DMS 273 treated with DMSO at 0.1 percent for 48 hours (cell line): Measurements from ENCODE around the gene SLC39A2.
"Not testable (repeated sequence)": the region's sequence is repeated elsewhere in the genome, so short reads cannot be mapped to it uniquely, and the experiment has no call there.

Experiments used
- DNase-seq: peaks from one replicate; lab custom pipeline; 2025; lab: John Stamatoyannopoulos, UW

The SLC39A2 gene

GRCh38 chr14:20997115-20997514, 2.0 kb upstream of the SLC39A2 start:
- DNase-seq = no peak

GRCh38 chr14:20997564-20997963, 1.5 kb upstream of the SLC39A2 start:
- no peak for DNase-seq

GRCh38 chr14:20998139-20998538, 954 bp upstream of the SLC39A2 start:
- DNase-seq = no peak

GRCh38 chr14:20999591-20999990, 498 bp downstream of the SLC39A2 start:
- DNase-seq = no peak

GRCh38 chr14:21001218-21001617, 2.1 kb downstream of the SLC39A2 start:
- DNase-seq = no peak

GRCh38 chr14:21003788-21004346, 4.8 kb downstream of the SLC39A2 start:
- DNase-seq = no peak

GRCh38 chr14:21009721-21010120, 10.6 kb downstream of the SLC39A2 start:
- DNase-seq = not testable (repeated sequence)

GRCh38 chr14:21011136-21011535, 12.0 kb downstream of the SLC39A2 start:
- no peak for DNase-seq

- DNase-seq = peak; percentile 64
Observed at GRCh38 chr14:21014761-21015190, 15.7 kb downstream of the SLC39A2 start.

- DNase-seq = no peak
Observed at GRCh38 chr14:21015312-21015711, 16.2 kb downstream of the SLC39A2 start.

- DNase-seq = no peak
Observed at GRCh38 chr14:21016413-21017190, 17.5 kb downstream of the SLC39A2 start.

GRCh38 chr14:21017528-21018245, 18.6 kb downstream of the SLC39A2 start:
- DNase-seq = no peak

GRCh38 chr14:21018286-21018685, 19.2 kb downstream of the SLC39A2 start:
- DNase-seq = no peak

GRCh38 chr14:21018781-21019180, 19.7 kb downstream of the SLC39A2 start:
- DNase-seq = no peak

GRCh38 chr14:21019366-21019765, 20.3 kb downstream of the SLC39A2 start:
- DNase-seq = no peak

GRCh38 chr14:21020977-21021545, 22.0 kb downstream of the SLC39A2 start:
- DNase-seq = no peak

GRCh38 chr14:21022686-21023085, 23.6 kb downstream of the SLC39A2 start:
- no peak for DNase-seq

- DNase-seq = no peak
Observed at GRCh38 chr14:21023174-21023573, 24.1 kb downstream of the SLC39A2 start.

GRCh38 chr14:21023817-21024584, 24.9 kb downstream of the SLC39A2 start:
- DNase-seq = no peak

GRCh38 chr14:21024585-21025370, 25.7 kb downstream of the SLC39A2 start, which contains the start of gene NDRG2:
NDRG2 (minus strand) TSS chr14:21025061; CDS start chr14:21023315, 1,746 bp downstream.
- no peak for DNase-seq
